CD4-positive, alpha-beta T cell treated with Interleukin-4 for 4 hours (primary cell): Measurements from ENCODE around the gene CD81.
"Not testable (repeated sequence)": the region's sequence is repeated elsewhere in the genome, so short reads cannot be mapped to it uniquely, and the experiment has no call there.

Source experiments
- DNase-seq: peaks from one replicate; pipeline ENCODE4 v3.0.0-alpha.2; 2020

CD81 gene, protein sequence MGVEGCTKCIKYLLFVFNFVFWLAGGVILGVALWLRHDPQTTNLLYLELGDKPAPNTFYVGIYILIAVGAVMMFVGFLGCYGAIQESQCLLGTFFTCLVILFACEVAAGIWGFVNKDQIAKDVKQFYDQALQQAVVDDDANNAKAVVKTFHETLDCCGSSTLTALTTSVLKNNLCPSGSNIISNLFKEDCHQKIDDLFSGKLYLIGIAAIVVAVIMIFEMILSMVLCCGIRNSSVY

DNA sequence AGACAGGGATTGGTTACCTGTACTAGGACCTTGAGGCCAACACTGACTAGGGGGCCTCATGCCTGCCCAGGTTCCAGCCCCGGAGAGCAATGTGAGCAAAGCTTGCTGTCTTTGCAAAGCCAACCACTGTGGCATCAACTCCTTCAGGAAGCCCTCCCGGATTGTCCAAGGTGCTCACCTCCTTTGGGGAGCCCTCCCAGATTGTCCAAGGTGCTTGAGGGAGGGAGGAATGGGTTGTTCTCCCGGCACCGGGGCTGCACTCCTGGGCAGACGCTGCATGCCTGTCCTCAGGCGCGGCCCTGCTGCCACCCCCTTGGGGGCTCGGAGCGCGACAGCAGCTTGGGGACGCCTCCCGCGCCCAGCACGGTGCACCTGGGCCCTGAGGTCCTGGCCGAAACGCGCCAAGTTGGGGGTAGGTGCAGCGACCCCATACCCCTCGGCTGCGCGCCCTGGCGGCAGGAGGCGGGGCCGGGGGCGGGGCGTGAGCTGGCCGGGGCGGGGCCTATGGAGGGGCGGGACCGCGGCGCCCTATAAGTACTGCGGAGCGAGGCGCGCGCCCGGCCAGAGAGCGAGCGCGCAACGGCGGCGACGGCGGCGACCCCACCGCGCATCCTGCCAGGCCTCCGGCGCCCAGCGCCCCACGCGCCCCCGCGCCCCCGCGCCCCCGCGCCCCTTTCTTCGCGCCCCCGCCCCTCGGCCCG is at the start of gene CD81:
CD81 (plus strand) TSS at position 560 of the 701 bp plus-strand sequence. CDS start 240 bp downstream, outside the sequence.
- DNase-seq, result peak; percentile 28

DNA sequence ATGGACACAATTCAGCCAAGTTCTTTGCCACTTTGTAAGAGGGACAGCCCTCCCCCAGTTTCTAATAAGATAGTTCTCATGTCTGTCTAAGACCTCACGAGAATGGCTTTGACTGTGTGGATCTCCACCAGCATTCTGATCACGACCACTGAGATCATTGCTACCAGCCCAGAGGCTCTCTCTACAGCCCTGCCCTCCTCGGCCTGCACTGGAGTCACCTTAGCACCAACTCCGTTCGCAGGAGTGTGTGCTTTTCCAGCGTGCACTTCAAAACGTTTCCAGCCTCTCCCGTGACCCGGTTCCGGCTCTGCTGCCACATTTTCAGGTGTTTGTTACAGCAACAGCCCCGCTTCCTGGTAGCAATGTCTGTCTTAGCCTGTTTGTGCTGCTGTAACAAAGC is 49.1 kb upstream of the CD81 start:
- DNase-seq, result no peak

DNA sequence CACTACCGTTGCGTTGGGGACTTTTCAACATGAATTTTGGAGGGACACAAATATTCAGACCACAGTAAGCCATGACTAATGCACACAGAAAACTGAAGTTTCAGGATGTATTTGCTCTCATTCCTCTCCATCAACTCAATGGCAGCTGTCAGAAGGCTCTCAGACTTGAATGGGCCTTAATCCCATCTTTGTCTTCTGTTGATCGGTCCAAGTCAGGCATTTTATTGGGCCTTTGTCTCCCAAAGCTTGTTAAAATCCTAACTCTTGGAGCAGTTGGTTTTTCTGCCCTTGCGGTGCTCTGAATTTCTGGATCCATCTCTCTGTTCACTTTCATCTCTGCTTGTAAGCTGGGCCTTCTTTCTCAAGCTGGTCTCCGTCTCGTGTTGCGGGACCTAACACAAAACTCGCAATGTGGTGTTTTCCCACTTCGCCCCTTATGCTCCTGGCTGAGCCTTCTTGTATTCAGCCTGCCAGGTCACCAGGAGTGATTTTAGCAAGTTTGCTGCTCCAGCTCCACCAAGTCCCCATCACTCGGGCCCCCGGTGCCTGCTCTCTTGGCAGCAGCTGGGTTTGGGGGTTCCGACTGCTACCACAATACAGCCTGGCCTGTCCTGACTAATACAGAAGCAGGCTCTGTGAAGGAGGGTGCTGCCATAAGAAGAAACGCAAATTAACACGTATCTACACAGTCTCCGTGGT is 48.3 kb upstream of the CD81 start:
- DNase-seq, result no peak

DNA sequence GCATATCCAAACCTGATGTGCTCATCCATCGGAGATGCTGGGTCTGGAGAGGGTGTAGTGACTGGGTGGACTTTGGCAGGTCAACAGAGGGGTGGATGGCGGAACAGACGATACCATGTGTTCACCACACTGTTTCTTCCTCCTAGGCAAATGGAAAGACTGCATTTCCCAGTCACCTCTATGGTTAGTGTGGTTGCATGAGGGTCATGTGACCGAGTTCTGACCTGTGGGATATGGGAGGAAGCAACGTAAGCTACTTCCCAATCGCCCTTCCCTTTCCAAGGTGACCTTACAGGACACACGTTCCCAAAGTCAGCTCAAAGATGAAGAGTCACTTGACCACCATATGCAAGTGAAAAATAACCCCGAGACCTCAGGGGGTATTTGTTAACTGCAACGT is 47.6 kb upstream of the CD81 start:
- no peak for DNase-seq

DNA sequence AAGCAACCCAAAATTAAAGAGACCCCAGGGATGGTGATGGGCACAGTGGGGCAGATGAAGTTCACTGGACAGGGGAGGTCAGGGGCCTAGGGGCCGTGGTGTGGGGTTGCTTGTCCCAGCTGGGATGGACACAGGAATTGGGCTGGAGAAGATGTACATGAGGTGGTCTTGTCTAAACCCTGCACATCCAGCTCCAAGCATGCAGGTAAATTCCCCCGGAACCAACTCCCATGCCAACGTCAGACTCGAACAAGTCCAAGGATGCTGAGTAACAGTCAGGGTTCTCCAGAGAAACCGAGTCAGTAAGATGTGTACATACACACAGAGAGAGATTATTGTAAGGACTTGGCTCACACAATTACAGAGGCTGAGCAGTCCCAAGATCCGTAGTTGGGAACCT is 46.4 kb upstream of the CD81 start:
- no peak for DNase-seq

DNA sequence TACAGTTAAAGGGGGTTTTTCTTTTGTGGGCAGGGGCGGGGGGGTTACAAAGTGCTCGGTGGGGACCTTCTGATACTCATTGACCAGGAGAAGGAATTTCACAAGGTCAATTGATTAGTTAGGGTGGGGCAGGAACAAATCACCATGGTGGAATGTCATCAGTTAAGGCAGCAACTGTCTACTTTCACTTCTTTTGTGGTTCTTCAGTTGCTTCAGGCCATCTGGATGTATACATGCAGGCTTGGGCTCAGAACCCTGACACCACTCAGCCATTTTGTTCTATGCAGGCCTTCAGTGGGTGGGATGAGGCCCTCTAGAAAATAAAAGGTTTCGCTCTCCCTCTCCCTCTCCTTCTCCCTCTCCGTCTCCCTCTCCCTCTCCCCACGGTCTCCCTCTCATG is 45.7 kb upstream of the CD81 start:
- no peak for DNase-seq

DNA sequence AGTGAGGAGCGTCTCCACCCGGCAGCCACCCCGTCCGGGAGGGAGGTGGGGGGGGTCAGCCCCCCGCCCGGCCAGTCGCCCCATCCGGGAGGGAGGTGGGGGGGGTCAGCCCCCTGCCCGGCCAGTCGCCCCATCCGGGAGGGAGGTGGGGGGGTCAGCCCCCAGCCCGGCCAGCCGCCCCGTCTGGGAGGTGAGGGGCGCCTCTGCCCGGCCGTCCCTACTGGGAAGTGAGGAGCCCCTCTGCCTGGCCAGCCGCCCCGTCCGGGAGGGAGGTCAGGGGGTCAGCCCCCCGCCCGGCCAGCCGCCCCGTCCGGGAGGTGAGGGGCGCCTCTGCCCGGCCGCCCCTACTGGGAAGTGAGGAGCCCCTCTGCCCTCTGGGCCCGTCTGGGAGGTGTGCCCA is 44.5 kb upstream of the CD81 start:
- DNase-seq, result not testable (repeated sequence)

DNA sequence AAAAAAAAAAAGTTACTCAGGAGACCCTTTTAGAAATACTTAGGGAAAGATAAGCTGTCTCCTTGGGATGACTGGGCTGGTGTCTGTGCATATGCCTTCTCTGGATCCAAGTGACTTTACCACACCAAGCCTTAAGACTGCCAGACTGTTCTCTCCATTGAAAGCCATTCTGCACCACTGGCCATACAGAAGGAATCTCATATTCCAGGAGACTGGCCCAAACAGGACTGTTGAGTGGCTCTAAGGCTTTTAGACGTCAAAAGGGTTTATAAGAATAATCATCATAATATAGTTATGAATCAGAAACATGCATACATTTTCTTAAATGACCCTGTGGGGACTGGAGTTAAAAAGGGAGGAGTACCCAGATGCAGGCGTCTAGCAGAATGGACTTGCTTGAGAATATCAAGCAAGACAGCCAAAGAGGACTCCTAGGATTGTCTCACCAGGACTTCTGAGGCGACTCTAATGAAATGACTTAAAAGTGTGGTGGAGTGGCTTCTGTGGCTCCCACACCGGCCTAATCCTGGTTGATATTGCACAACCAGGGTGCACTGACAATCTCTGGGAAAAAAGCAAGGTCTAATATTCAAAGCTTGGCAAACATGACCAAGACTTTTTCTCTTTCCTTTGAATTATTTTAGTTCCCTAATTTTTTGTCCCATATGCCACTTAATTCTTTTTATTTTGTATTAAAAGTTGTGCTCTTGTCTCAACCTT is 43.5 kb upstream of the CD81 start:
- DNase-seq, result not testable (repeated sequence)

DNA sequence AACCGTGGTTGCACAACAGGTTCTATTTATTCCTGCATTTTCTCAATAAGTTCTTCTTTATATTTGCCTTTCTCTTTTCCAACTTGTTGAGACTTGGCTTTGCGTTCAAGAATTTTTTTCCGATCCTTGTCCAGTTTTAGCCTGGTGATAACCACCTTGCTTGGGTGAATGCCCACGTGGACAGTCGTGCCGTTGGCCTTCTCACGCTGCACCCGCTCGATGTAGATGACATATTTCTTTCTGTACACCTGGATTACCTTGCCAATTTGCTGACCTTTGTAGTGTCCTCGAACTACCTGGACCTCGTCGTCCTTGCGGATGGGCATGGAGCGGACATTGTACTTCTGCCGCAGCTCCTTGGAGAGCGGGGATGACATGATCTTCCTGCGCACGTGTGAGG is 41.8 kb upstream of the CD81 start:
- not testable (repeated sequence) for DNase-seq

DNA sequence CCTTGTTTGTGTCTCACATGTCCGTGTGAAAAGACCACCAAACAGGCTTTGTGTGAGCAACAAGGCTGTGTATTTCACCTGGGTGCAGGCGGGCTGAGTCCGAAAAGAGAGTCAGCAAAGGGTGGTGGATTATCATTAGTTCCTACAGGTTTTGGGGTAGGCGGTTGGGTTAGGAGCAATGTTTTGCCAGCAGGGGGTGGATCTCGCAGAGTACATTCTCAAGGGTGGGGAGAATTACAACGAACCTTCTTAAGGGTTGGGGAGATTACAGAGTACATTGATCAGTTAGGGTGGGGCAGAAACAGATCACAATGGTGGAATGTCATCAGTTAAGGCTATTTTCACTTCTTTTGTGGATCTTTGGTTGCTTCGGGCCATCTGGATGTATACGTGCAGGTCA is 38.4 kb upstream of the CD81 start:
- DNase-seq, result not testable (repeated sequence)

DNA sequence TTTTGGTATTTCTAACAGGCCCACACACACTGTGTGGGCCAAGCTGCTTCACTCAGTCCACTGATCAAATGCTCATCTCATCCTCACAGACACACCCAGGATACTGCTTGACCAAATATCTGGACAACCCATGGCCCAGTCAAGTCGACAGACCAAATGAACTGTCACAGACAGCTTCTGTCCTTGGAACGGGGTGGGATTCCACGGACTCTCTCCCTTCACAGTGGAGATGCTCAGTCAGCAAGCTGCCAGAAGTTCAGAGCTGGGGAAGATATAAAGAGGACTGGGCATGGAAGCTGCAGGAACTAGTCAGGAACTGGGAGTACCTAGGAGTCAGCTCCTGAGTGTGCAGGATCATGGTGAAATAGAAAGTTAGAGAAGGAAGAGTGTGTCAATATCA is 34.6 kb upstream of the CD81 start:
- DNase-seq, result no peak

DNA sequence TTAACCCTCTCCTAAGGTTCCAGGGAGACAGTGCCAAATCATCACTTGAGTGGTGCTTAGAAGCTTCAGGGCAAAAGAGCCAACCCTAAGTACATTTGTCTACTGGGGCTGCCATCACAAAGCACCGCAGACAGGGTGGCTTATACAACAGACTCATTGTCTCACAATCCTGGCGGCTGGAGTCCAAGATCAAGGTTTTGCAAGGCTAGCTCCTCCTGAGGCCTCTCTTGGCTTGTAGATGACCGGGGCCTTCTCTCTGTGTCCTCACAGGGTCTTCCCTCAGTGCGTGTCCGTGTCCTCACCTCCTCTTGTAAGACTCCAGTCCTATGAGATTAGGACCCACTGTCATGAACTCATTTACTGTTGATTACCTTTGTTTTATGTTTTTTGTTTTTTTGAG is 34.1 kb upstream of the CD81 start:
- no peak for DNase-seq

DNA sequence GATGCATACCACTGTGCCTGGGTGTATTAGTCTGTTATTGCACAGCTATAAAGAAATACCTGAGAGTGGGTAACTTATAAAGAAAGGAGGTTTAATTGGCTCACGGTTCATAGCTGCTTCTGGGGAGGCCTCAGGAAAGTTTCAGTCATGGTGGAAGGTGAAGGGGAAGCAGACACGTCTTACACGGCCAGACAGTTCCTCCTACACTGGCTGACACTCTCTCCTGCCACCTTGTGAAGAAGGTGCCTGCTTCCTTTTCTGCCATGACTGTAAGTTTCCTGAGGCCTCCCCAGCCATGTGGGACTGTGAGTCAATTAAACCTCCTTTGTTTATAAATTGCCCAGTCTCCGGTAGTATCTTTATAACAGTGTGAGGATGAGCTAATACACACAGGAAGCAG is 33.6 kb upstream of the CD81 start:
- no peak for DNase-seq

DNA sequence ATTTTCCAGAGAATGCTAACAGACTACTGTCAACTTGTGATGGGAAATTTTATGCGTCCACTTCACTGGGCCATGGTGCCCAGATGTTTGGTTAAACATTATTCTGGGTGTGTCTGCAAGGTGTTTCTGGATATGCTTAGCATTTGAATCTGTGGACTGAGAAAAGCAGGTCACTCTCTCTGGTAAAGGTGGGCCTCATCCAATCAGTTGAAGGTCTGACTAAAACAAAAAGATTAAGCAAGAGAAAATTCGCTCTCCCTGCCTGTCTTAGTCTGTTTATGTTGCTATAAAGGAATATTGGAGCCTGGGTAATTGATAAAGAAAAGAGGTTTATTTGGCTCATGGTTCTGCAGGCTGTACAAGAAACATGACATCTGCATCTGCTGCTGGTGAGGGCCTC is 32.1 kb upstream of the CD81 start:
- DNase-seq, result no peak

DNA sequence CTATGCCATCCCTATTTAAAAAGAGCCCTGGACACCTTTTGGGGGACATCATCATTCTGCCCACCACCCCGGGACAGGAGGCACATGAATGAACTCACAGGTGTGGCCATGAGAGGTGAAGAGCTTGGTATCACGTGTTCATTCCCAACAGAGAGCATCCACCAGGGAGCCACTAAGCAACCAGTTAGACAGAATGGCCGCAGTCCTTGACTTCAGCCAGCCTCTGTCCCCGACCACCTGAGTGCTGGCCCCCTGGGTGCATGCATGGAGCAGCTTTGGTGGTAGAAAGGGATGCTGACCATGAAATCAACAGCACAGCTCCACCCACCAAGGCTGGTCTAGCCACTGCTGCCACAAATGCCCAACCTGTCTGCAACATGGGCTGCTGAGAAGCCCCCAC is 31.1 kb upstream of the CD81 start:
- no peak for DNase-seq

DNA sequence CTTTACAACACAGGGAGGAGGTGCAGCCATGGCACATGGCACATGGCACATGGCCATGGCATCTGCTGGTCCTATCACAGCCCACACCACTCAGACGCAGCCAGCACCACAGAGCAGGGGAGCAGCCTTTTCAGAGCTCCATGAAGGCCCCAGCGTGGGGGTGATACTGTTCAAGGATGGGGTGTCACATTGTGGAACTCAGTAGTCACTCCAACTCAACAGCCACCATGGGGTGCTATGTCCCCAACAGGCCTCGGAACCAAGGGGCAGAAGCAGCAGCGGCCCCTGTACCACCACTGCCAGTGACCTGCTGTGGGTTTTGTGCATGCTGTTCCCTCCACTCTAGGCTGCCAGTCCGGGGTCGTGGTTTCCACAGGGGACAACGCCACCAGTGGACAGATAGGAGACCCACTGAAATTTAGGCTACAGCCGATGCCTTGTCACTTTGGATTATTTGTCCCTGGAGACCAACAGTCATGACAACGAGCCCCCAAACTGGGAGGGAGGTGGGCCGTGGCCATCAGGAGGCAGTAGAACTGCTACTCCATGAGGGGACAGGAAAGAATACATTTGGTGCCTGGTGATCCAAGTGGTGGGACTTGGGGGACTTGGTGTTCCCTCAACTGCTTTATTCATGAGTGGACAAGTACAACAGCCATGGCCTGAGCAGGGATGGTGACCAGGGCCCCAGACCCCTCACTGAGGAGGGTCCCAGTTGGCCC is 30.4 kb upstream of the CD81 start:
- no peak for DNase-seq

DNA sequence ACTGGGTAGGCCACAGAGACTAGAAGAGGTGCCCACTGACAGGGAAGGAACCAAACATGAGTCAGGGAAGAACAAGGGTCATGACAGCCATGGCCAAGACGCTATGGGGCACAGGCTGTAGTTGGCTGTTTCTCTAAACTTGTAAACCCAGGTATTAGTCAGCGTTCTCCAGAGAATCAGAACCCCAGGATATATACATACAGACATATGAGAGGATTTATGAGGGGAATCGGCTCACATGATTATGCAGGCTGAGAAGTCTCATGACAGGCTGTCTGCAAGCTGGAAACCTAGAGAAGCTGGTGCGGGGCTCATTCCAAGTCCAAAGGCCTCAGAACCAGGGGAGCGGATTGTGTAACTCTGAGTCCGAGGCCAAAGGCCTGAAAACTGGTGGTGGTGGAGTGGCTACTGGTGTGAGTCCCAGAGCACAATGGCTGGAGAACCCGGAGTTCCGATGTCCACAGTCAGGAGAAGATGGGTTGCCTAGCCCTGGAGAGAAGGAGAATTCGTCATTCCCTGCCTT is 29.7 kb upstream of the CD81 start:
- DNase-seq, result no peak

DNA sequence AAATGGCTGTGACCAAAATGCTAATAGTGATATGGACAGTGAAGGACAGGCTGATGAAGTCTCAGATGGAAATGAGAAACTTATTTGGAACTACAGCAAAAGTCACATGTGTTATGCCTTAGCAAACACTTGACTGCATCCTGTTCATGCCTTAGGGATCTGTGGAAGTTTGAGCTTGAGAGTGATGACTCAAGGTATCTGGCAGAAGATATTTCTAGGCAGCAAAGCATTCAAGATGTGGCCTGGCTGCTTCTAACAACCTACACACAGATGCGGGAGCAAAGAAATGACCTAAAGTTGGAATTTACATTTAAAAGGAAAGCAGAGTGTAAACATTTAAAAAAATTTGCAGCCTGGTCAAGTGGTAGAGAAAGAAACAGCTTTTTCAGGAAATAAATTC is 28.1 kb upstream of the CD81 start:
- no peak for DNase-seq

DNA sequence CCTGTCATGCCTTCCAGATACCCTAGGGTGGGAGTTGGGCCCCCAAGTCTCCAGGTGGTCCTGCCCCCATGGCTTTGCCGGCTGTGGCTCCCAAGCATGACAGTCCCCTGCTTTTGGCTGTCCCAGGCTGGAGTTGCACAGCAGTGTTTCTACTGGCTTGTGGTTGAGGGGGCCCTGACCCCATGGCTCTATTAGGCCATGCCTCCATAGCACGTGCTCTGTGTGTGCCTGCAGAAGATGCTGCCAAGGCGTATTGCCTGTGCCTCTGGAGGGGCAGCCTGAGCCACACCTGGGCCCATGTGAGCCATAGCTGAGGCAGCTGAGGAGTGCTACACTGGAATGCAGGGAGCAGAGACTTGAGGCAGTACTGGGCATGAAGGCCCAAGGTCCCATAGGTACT is 25.4 kb upstream of the CD81 start:
- DNase-seq, result no peak

DNA sequence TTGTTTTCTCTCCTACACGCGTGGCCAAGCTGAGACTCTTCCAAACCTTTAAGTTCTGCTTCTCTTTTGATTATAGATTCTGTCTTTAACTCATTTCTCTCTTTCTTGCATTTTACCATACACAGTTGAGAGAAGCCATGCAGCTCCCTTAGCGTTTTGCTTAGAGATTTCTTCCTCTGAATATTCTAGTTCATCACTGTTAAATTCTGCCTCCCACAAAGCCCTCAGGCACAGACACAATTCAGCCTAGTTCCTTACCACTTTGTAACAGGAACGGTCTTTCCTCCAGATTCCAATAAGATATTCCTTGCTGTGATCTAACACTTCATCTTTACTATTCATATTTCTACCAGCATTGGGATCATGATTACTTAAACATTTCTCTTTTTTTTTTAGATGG is 24.7 kb upstream of the CD81 start:
- DNase-seq, result no peak

DNA sequence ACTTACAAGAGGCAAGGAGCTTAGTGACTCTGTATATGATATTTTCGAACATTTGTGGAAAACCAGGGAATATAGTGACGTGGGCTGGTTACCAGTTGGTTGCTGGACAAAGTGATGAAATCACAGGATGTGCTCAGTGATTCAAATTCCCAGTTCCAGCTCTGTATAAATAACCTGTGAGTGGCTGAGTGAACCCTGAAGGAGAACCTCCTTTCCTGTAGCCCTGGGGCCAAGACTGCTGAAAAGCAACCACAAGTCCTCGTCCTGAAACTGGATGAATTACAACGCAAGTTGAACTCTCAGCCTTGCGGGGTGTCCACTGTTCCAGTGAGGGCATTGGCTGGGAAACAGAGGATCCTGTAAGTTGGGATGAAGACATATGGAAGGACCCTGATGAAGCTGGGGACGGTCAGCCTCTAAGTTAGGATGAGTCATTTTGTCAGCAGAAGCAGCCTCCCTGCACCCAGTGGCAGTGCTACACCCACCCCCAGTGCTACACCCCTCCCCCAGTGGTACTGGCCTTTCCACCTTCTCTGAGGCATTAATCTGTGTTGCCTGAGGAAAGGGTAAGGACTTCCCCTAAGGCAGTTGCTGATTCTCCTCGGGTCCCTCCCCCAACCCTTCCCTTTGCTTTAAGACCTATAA is 22.0 kb upstream of the CD81 start:
- no peak for DNase-seq

DNA sequence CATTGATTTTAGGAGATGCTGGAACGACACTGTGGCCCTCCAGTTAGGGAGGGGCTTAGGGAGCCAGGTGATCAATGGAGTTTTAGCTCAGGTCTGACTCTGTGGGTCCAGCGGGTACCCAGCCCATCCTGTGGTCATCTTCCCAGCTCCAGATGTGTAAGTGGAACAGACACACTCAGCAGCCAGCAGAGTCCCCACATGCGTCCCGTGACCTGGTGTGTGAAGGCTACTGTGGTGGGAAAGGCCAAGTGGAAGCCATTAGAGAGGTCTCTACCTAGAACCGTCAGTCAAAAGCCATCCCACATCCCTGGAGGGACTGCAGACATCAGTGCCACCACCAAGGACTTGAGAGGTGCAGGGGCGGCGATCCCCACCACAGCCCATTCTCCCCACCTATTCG is 19.9 kb upstream of the CD81 start:
- DNase-seq, result no peak
